HG03469 (cell line): ENCODE results near the gene RCOR3.
"Not testable (repeated sequence)": the region's sequence is repeated elsewhere in the genome, so short reads cannot be mapped to it uniquely, and the experiment has no call there.

Experiments used
- ATAC-seq: cut with Tn5 transposase; IDR thresholded peaks from one replicate; pipeline ENCODE4 v1.9.1; 2021; ENCODE audit warnings: mild to moderate bottlenecking, moderate library complexity, moderate number of reproducible peaks; ENCODE audit not compliant: unreplicated experiment

Gene RCOR3

GRCh38 chr1:211259638-211260126 lies 516 bp downstream of the RCOR3 start:
- peak; percentile 6 for ATAC-seq

- ATAC-seq = peak; percentile 24
These were observed 1.3 kb downstream of the RCOR3 start for GRCh38 chr1:211260141-211261107.

- no peak for ATAC-seq
These were observed 2.1 kb downstream of the RCOR3 start for GRCh38 chr1:211261229-211261628.

- ATAC-seq = not testable (repeated sequence)
These were observed 3.9 kb downstream of the RCOR3 start for GRCh38 chr1:211263022-211263421.

GRCh38 chr1:211267204-211267857 lies 8.2 kb downstream of the RCOR3 start:
- ATAC-seq = no peak

- no peak for ATAC-seq
These were observed 20.2 kb downstream of the RCOR3 start for GRCh38 chr1:211279340-211279739.

GRCh38 chr1:211280910-211281309 lies 21.7 kb downstream of the RCOR3 start:
- no peak for ATAC-seq

GRCh38 chr1:211281320-211282022 lies 22.3 kb downstream of the RCOR3 start:
- ATAC-seq = no peak

- no peak for ATAC-seq
These were observed 22.8 kb downstream of the RCOR3 start for GRCh38 chr1:211282023-211282373.

- no peak for ATAC-seq
These were observed 26.0 kb downstream of the RCOR3 start for GRCh38 chr1:211285196-211285595.

- ATAC-seq = no peak
These were observed 28.1 kb downstream of the RCOR3 start for GRCh38 chr1:211287218-211287617.

GRCh38 chr1:211292411-211292810 lies 33.2 kb downstream of the RCOR3 start:
- ATAC-seq = no peak

GRCh38 chr1:211296396-211296795 lies 37.2 kb downstream of the RCOR3 start:
- ATAC-seq = no peak

- ATAC-seq = peak; percentile 94
These were observed 45.9 kb downstream of the RCOR3 start for GRCh38 chr1:211305044-211305443.

- no peak for ATAC-seq
These were observed 50.5 kb downstream of the RCOR3 start for GRCh38 chr1:211309617-211310016.

- no peak for ATAC-seq
These were observed 54.2 kb downstream of the RCOR3 start for GRCh38 chr1:211313392-211313791.

- no peak for ATAC-seq
These were observed 59.6 kb downstream of the RCOR3 start for GRCh38 chr1:211318576-211319280.

- no peak for ATAC-seq
These were observed 60.7 kb downstream of the RCOR3 start for GRCh38 chr1:211319892-211320291.

- no peak for ATAC-seq
These were observed 61.8 kb downstream of the RCOR3 start for GRCh38 chr1:211320980-211321379.

- not testable (repeated sequence) for ATAC-seq
These were observed 62.5 kb downstream of the RCOR3 start for GRCh38 chr1:211321646-211322045.
